Measurements from ENCODE around the gene NKAIN2.

DNA sequence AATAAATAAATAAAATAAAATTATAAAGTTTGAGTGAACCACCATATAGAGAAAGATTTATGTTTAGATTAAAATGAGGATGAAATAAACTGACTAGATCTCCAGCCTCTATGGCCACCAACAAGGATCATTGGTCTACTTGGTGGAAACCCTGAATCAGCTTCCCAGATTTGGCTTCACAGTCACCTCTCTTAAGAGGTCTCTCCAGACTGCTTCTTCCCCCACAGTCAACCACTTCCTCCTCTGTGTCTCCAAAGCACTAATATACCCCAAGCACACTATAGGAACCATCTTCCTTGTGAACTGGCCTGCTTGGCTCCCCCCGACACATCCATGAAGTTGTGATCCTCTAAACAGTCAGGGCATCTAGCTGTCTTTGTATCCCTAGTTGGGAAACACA is 629.0 kb downstream of the NKAIN2 start:
- TF ChIP-seq, protein P1, sequence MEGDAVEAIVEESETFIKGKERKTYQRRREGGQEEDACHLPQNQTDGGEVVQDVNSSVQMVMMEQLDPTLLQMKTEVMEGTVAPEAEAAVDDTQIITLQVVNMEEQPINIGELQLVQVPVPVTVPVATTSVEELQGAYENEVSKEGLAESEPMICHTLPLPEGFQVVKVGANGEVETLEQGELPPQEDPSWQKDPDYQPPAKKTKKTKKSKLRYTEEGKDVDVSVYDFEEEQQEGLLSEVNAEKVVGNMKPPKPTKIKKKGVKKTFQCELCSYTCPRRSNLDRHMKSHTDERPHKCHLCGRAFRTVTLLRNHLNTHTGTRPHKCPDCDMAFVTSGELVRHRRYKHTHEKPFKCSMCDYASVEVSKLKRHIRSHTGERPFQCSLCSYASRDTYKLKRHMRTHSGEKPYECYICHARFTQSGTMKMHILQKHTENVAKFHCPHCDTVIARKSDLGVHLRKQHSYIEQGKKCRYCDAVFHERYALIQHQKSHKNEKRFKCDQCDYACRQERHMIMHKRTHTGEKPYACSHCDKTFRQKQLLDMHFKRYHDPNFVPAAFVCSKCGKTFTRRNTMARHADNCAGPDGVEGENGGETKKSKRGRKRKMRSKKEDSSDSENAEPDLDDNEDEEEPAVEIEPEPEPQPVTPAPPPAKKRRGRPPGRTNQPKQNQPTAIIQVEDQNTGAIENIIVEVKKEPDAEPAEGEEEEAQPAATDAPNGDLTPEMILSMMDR (IDR thresholded peaks at IDR 0.05): no peak
- no peak for TF ChIP-seq POLR2A (IDR thresholded peaks at IDR 0.05)

Data from thyroid gland (tissue), 4 donors.